Ovary (tissue), 3 donors: ENCODE data around the gene P2RX1.

Source experiments
- EP300 ChIP-seq: sonication (generic); formaldehyde crosslinking; IDR thresholded peaks from one replicate; pipeline ENCODE4 v1.6.1; 2017; ENCODE audit warnings: antibody characterized with exemption
- TF ChIP-seq, protein P1 (sequence below), 3 donors: fragments of 450-650 bp in 2 of 3; fragments of 200-600 bp in 1 of 3; IDR thresholded peaks; one replicate each; pipeline versions ENCODE4 v1.5.1 to v1.8.0; 2016 to 2022; ENCODE audit warnings: antibody characterized with exemption in 3 of 3, mild to moderate bottlenecking in 1 of 3
- donor health status: DM: no; HTN: no; CAD: no.

DNA sequence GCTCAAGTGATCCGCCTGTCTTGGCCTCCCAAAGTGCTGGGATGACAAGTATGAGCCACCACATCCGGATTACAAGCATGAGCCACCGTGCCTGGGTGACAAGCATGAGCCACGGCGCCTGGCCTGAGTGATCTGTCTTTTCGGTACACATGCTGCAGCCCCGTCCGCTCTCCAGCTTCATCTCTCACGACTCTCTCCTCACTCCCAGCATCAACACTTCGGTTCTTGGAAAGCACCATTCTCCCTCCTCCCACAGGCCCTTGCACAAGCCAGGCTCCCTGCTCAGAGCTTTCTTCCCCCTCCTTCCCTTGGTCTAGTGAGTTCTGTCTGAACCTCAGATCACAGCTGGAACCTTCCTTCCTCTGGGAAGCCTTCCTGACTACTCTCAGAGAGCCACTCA, 63.7 kb downstream of the P2RX1 start:
- TF ChIP-seq EP300, result no peak
- TF ChIP-seq, protein P1, sequence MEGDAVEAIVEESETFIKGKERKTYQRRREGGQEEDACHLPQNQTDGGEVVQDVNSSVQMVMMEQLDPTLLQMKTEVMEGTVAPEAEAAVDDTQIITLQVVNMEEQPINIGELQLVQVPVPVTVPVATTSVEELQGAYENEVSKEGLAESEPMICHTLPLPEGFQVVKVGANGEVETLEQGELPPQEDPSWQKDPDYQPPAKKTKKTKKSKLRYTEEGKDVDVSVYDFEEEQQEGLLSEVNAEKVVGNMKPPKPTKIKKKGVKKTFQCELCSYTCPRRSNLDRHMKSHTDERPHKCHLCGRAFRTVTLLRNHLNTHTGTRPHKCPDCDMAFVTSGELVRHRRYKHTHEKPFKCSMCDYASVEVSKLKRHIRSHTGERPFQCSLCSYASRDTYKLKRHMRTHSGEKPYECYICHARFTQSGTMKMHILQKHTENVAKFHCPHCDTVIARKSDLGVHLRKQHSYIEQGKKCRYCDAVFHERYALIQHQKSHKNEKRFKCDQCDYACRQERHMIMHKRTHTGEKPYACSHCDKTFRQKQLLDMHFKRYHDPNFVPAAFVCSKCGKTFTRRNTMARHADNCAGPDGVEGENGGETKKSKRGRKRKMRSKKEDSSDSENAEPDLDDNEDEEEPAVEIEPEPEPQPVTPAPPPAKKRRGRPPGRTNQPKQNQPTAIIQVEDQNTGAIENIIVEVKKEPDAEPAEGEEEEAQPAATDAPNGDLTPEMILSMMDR (IDR thresholded peaks at IDR 0.05), result no peak
